GM12872 (cell line): Measurements from ENCODE around the gene PLEKHH3.

Experiments used
- CTCF ChIP-seq: IDR thresholded peaks from 3 replicates; pipeline ENCODE4 v1.5.1; 2011; ENCODE audit warnings: low read depth, mild to moderate bottlenecking, low read length, moderate library complexity; ENCODE audit not compliant: insufficient read depth

PLEKHH3 gene

GRCh38 chr17:42674755-42675347 is 1.9 kb downstream of the PLEKHH3 start:
- TF ChIP-seq CTCF = no peak

GRCh38 chr17:42673885-42674754 is 2.7 kb downstream of the PLEKHH3 start:
- TF ChIP-seq CTCF = peak; percentile 81

- TF ChIP-seq CTCF = no peak
These were observed 3.4 kb downstream of the PLEKHH3 start for GRCh38 chr17:42673266-42673884.

GRCh38 chr17:42672038-42672437 is 4.8 kb downstream of the PLEKHH3 start:
- no peak for TF ChIP-seq CTCF

GRCh38 chr17:42670789-42671657 is 5.8 kb downstream of the PLEKHH3 start:
- no peak for TF ChIP-seq CTCF

- peak; percentile 24; the same call in 1 of the 3 replicates for TF ChIP-seq CTCF
These were observed 6.6 kb downstream of the PLEKHH3 start for GRCh38 chr17:42669977-42670788.

GRCh38 chr17:42669705-42669976 is 7.2 kb downstream of the PLEKHH3 start:
- no peak for TF ChIP-seq CTCF
